Heart left ventricle (tissue), 16 donors: ENCODE results near the gene AFF1. TPM values are rescaled to one million over a fixed set of nuclear protein-coding genes. Genes with fewer than 3 reads are reported as not detected.

ENCODE experiments used
- ATAC-seq, 4 donors: fragments of 200-7000 bp; cut with Tn5 transposase; one replicate each; pipeline ENCODE4 v1.9.1; 2020 to 2022; ENCODE audit warnings: moderate library complexity in 4 of 4, mild to moderate bottlenecking in 3 of 4, moderate number of reproducible peaks in 1 of 4
- DNase-seq, 5 donors: peaks; one replicate each; pipeline ENCODE4 v3.0.0-alpha.2; 2020
- H3K27ac ChIP-seq, 12 donors: fragments of 200-600 bp; sonication (generic) in 4 of 12; one replicate each; pipeline versions ENCODE4 v1.5.0 to v1.8.0; 2016 to 2022; ENCODE audit warnings: mild to moderate bottlenecking in 2 of 12
- H3K27me3 ChIP-seq, 9 donors: fragments of 200-600 bp; sonication (generic) in 2 of 9; one replicate each; pipeline versions ENCODE4 v1.5.1 to v1.8.0; 2016 to 2022; ENCODE audit warnings: mild to moderate bottlenecking in 3 of 9
- H3K36me3 ChIP-seq, 9 donors: fragments of 200-600 bp; sonication (generic) in 2 of 9; one replicate each; pipeline versions ENCODE4 v1.5.0 to v1.8.0; 2018 to 2022; ENCODE audit warnings: mild to moderate bottlenecking in 2 of 9
- H3K4me1 ChIP-seq, 12 donors: fragments of 200-600 bp; sonication (generic) in 4 of 12; one replicate each; pipeline versions ENCODE4 v1.5.0 to v1.8.0; 2016 to 2022; ENCODE audit warnings: mild to moderate bottlenecking in 3 of 12
- H3K4me3 ChIP-seq, 12 donors: fragments of 200-600 bp; sonication (generic) in 4 of 12; one replicate each; pipeline versions ENCODE4 v1.5.0 to v1.8.0; 2017 to 2022; ENCODE audit warnings: mild to moderate bottlenecking in 9 of 12, moderate library complexity in 4 of 12
- H3K9me3 ChIP-seq, 12 donors: fragments of 200-600 bp; sonication (generic) in 4 of 12; one replicate each; pipeline versions ENCODE4 v1.5.0 to v1.8.0; 2016 to 2022; ENCODE audit warnings: mild to moderate bottlenecking in 1 of 12
- POLR2A ChIP-seq, 2 donors: fragments of 450-650 bp; IDR thresholded peaks; one replicate each; pipeline ENCODE4 v1.6.1; 2017; ENCODE audit warnings: antibody characterized with exemption in 2 of 2, mild to moderate bottlenecking in 2 of 2, moderate library complexity in 2 of 2
- WGBS, 4 donors: extraction: QIAGEN DNeasy Blood & Tissue Kit in 2 of 4; methylation state at CpG; one replicate each; pipeline versions ENCODE4 v1.1.5 to v1.1.7; 2013 to 2018; 5-methylcytosine and 5-hydroxymethylcytosine counted together
- intact Hi-C, 10 donors: fragments of 100-400 bp; cut with DNase I; formaldehyde crosslinking; loops; one replicate each; pipeline versions ENCODE4 v1.11.1 to v1.14.2; 2022
- polyA plus RNA-seq, 2 donors: library from polyadenylated mRNA; stranded (reverse); fragments of 200-250 nt; gene quantifications; one replicate each; pipeline ENCODE4 v1.2.3, GENCODE V29; 2013
- total RNA-seq, 9 donors: library from RNA; depleted of rRNA in 2 of 9; stranded (reverse); fragments of >200 nt in 2 of 9; fragmentation: NEBNext Ultra II Directional in 3 of 9; extraction: Animal tissue kit (Norgen Biotek cat#: 25700) in 3 of 9; gene quantifications; one replicate each; pipeline versions ENCODE4 v1.1.0 to v1.2.4, GENCODE V29; 2016 to 2023
- TF ChIP-seq, protein P1 (sequence below), 12 donors: fragments of 200-600 bp; sonication (generic) in 4 of 12; IDR thresholded peaks; one replicate each; pipeline versions ENCODE4 v1.5.0 to v1.8.0; 2018 to 2022; ENCODE audit warnings: antibody characterized with exemption in 12 of 12, mild to moderate bottlenecking in 5 of 12
- donor health status: ischemic (EF 13 %, LVEDD 7.1; RV severe dilation, severe dysfunction).
- donor health status: healthy with polysubstance abuse.
- donor health status: DM: no; HTN: yes; CAD: no.
- donor health status: DM: no; HTN: no; CAD: no.
- donor health status: ischemic (EF 25% LVEDD 6.9; RV normal size, moderate dysfunction).
- donor health status: ischemic (EF 25% LVEDD 5.7; RV mildly dilated, moderate dysfunction).
- donor health status: healthy.
- donor health status: DM: yes; HTN: yes; CAD: no.
- donor health status: ischemic (EF 35%, LVEDD 5.7; RV mildly dilated, moderate dysfunction).
- donor health status: nonischemic (EF 11% LVEDD 7.7; RV severe dilation, severe dysfunction).
- donor health status: DM: yes; HTN: yes; CAD: no.
- donor health status: PGD.
- donor health status: ischemic (EF 29% LVEDD 5.4; RV normal size, mild dysfunction).
- donor health status: nonischemic (EF 23%, LVEDD 6.1; RV moderate dilation, normal function).

The AFF1 gene
- total and polyA plus RNA-seq, 11 donors, result 51.8 to 96.5 (median 72.8) TPM

DNA sequence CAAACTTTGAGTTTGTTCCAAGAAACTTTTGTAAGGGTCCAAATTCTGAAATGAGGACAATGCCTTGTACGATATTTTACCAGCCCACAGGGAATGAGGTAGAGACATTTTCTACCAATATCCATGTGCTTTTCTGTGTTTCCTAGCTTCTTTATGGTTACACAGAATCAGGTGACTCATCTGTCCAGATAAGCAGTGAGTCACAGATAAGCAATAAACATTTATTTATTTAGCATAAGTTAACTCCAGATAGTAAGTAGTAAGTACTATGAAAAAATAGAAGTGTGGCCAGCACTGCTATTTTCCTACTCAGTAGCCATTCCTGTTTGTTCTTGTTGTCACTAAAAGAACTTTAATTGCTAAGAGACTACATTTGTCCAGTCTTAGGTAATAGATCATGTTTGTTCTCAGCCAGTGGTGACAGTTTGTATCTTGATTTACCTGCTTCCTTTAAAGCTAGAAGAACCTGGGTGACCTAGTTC lies 7.4 kb downstream of the AFF1 start:
- Histone ChIP-seq H3K4me1 (peaks cover under 1 to 73% (median 27%) of the 10 kb centered on the region in 12 donors), H3K4me3 (no peak overlapping the region), H3K36me3 (no peaks in the 10 kb centered on the region), H3K27ac (no peak overlapping the region), H3K9me3 (no peaks in the 10 kb centered on the region), H3K27me3 (no peaks in the 10 kb centered on the region)
- DNase-seq (no peak), ATAC-seq (no peak)
- intact Hi-C loops, result no loop called here
- no peak for TF ChIP-seq POLR2A (IDR thresholded peaks at IDR 0.05)
- TF ChIP-seq, protein P1, sequence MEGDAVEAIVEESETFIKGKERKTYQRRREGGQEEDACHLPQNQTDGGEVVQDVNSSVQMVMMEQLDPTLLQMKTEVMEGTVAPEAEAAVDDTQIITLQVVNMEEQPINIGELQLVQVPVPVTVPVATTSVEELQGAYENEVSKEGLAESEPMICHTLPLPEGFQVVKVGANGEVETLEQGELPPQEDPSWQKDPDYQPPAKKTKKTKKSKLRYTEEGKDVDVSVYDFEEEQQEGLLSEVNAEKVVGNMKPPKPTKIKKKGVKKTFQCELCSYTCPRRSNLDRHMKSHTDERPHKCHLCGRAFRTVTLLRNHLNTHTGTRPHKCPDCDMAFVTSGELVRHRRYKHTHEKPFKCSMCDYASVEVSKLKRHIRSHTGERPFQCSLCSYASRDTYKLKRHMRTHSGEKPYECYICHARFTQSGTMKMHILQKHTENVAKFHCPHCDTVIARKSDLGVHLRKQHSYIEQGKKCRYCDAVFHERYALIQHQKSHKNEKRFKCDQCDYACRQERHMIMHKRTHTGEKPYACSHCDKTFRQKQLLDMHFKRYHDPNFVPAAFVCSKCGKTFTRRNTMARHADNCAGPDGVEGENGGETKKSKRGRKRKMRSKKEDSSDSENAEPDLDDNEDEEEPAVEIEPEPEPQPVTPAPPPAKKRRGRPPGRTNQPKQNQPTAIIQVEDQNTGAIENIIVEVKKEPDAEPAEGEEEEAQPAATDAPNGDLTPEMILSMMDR (IDR thresholded peaks at IDR 0.05), result no peak
- WGBS, 4 donors, result 75 to 92% (median 83%) methylated on average over 1 of the region's 1 CpG

DNA sequence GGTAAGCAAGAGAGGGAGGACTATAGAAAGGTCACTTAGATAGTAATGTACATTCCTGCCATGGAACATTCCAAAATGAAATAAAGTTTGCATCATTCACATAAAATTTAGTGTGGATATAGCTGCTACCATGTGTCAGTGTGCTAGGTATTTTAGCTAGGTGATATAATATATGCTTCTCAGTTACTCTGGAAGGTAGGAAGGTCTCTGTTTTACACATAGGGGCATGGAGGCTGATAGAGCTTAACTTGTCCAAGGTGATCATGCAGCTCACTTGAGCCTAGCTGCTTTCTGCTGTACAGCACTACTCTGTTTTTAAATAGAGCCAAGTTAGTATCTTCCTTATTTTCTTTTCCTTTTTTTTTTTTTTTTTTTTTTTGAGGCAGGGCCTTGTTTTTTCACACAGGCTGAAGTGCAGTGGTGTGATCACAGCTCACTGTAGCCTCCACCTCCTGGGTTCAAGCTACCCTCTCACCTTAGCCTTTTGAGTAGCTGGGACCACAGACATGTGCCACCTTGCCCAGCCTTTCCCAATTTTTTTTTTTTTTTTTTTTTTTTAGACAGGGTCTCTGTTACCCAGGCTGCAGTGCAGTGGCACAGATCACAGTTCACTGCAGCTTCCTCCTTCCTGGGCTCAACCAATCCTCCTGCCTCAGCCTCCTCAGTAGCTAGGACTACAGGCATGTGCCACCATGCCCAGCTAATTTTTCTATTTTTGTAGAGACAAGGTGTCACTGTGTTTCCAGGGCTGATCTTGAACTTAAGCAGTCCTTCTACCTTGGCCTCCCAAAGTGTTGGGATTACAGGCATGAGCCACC lies 10.4 kb downstream of the AFF1 start:
- Histone ChIP-seq H3K27ac (peak overlapping the region in 1 of 12 donors; percentile 51), H3K36me3 (peaks cover 0 to 13% (median 2%) of the 10 kb centered on the region in 9 donors), H3K9me3 (no peaks in the 10 kb centered on the region), H3K4me3 (no peak overlapping the region), H3K4me1 (peaks cover 0 to 57% (median 22%) of the 10 kb centered on the region in 12 donors), H3K27me3 (no peaks in the 10 kb centered on the region)
- TF ChIP-seq, protein P1 (IDR thresholded peaks at IDR 0.05), result no peak
- no peak for TF ChIP-seq POLR2A (IDR thresholded peaks at IDR 0.05)
- DNase-seq (no peak), ATAC-seq (peak in 3 of 4 donors; percentile 25 to 46 (median 33))
- intact Hi-C loops, result loop anchor here in 1 of 10 donors (5.0 kb wide), 1 partner anchor 37 kb away; no protein-coding TSS in a partner anchor

DNA sequence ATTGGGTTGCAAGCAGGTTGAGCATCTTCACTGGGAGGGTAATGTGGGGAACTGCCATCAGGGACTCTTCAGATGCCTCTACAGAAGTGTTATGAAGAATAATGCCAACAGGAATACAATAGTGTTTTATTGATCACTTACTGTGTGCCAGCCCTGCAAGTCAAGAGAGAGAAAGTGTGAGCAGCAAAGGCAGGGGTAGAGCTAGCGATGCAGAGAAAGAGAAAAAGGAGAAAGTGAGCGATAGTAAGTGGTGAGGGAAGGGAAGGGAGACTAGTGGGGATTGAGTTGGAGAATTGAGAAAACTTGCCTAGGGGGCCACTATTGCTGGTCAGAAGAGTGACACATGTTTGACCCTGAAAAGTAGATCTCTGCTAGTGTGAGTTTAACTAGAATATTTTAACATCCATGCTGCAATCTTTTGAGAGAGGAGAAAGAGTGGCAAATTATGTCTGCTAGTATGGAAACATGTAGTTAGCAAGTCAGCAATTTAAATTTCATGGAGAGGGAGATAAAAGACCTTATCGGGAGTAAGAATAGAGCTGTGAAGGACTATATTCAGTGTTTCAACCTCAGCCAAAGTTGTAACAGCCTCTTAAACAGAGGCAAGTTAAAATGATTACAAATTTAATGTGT lies 12.2 kb downstream of the AFF1 start:
- H3K9me3 ChIP-seq, result no peaks in the 10 kb centered on the region
- ATAC-seq (no peak), DNase-seq (no peak)
- H3K36me3 ChIP-seq, result peaks cover 0 to 23% (median 3%) of the 10 kb centered on the region in 9 donors
- WGBS, 4 donors, result 62 to 68% (median 66%) methylated on average over 3 of the region's 3 CpGs
- peaks cover 0 to 54% (median 21%) of the 10 kb centered on the region in 12 donors for H3K4me1 ChIP-seq
- TF ChIP-seq, protein P1 (IDR thresholded peaks at IDR 0.05), result no peak
- TF ChIP-seq POLR2A (IDR thresholded peaks at IDR 0.05), result no peak
- no peaks in the 10 kb centered on the region for H3K27me3 ChIP-seq
- no peak overlapping the region for H3K4me3 ChIP-seq
- H3K27ac ChIP-seq, result peak overlapping the region in 2 of 12 donors; percentile 13 to 53
- intact Hi-C loops, result loop anchor here in 1 of 10 donors (5.0 kb wide), 1 partner anchor 35 kb away; no protein-coding TSS in a partner anchor
